Smooth muscle cell (in vitro differentiated cells): ENCODE results near the gene PIK3R4. TPM values are rescaled to one million over a fixed set of nuclear protein-coding genes. Genes with fewer than 3 reads are reported as not detected.

ENCODE experiments used
- DNase-seq: peaks from one replicate; lab custom pipeline; 2025; ENCODE audit not compliant: unreplicated experiment; lab: John Stamatoyannopoulos, UW
- H2AFZ ChIP-seq: fragments of 200-600 bp; sonication (generic); 2 replicates; pipeline ENCODE4 v1.6.0; 2016; ENCODE audit warnings: antibody characterized with exemption, low read depth, mild to moderate bottlenecking
- H3F3A ChIP-seq: fragments of 200-600 bp; sonication (generic); 2 replicates; pipeline ENCODE4 v1.6.0; 2017; ENCODE audit warnings: antibody characterized with exemption, low read depth
- H3K27ac ChIP-seq: fragments of 200-600 bp; sonication (generic); 2 replicates; pipeline ENCODE4 v1.5.1; 2016; ENCODE audit warnings: low read depth, mild to moderate bottlenecking
- H3K27me3 ChIP-seq: fragments of 200-600 bp; sonication (generic); 2 replicates; pipeline ENCODE4 v1.6.1; 2016; ENCODE audit warnings: low read depth, mild to moderate bottlenecking
- H3K36me3 ChIP-seq: fragments of 200-600 bp; sonication (generic); 2 replicates; pipeline ENCODE4 v1.5.1; 2016; ENCODE audit warnings: low read depth
- H3K4me1 ChIP-seq: fragments of 200-600 bp; sonication (generic); 2 replicates; pipeline ENCODE4 v1.5.1; 2016; ENCODE audit warnings: low read depth
- H3K4me2 ChIP-seq: fragments of 200-600 bp; sonication (generic); 2 replicates; pipeline ENCODE4 v1.6.0; 2016; ENCODE audit warnings: mild to moderate bottlenecking
- H3K4me3 ChIP-seq: fragments of 200-600 bp; sonication (generic); 2 replicates; pipeline ENCODE4 v1.5.1; 2016; ENCODE audit warnings: mild to moderate bottlenecking
- H3K79me2 ChIP-seq: fragments of 200-600 bp; sonication (generic); 2 replicates; pipeline ENCODE4 v1.6.0; 2016; ENCODE audit warnings: low read depth, mild to moderate bottlenecking
- H3K9ac ChIP-seq: fragments of 200-600 bp; sonication (generic); 2 replicates; pipeline ENCODE4 v1.6.0; 2016; ENCODE audit warnings: low read depth
- H3K9me3 ChIP-seq: fragments of 200-600 bp; sonication (generic); replicated peaks from 2 replicates; pipeline ENCODE4 v1.5.1; 2016; ENCODE audit warnings: low read depth
- H4K20me1 ChIP-seq: fragments of 200-600 bp; sonication (generic); 2 replicates; pipeline ENCODE4 v1.6.0; 2016; ENCODE audit warnings: low read depth
- WGBS: methylation state at CpG from one replicate; pipeline ENCODE4 v1.1.7; 2016; ENCODE audit warnings: low lambda C conversion rate; 5-methylcytosine and 5-hydroxymethylcytosine counted together
- polyA plus RNA-seq: library from polyadenylated mRNA; unstranded; fragments of >200 nt; fragmentation: Nextera tagmentation; extraction: Ambion mirVana; gene quantifications from 2 replicates; pipeline ENCODE4 v1.2.1, GENCODE V29; 2016
- total RNA-seq: library from RNA; depleted of rRNA; stranded (reverse); fragments of >200 nt; gene quantifications from 2 replicates; pipeline ENCODE4 v1.2.3, GENCODE V29; 2014
- TF ChIP-seq, protein P1 (sequence below): fragments of 200-600 bp; sonication (generic); IDR thresholded peaks from 2 replicates; pipeline ENCODE4 v1.5.1; 2017; ENCODE audit warnings: borderline replicate concordance, mild to moderate bottlenecking, antibody characterized with exemption; ENCODE audit not compliant: insufficient read depth, poor library complexity, severe bottlenecking

The PIK3R4 gene
- total and polyA plus RNA-seq, 2 experiments from 2014 or later = 18.3 to 46.4 TPM

DNA sequence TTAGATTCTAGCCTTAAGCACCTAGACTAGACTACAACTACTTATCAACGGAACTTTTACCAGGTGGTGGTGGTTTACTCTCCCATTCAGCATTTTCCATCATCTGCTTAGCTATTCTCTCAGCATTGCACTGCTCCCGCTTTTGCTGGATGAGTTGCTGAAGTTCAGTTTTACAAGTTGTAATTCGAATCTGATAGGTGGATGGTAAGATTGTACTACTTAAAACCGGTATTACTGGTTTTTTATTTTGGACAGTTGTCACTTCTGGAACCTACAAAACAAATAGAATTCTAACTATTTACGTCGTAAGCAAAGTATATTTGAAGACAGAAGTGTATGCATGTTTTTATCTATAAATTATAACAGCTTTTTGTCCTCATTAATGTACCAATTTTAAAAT, 41.1 kb downstream of the PIK3R4 start:
- Histone ChIP-seq H2AFZ (no peak overlapping the region), H3K4me3 (no peak overlapping the region), H3K27me3 (no peaks in the 10 kb centered on the region), H3K36me3 (peaks cover 14% of the 10 kb centered on the region), H3K27ac (no peak overlapping the region), H3K4me1 (no peaks in the 10 kb centered on the region), H3K79me2 (no peaks in the 10 kb centered on the region), H3K9ac (no peak overlapping the region), H3K9me3 (no peaks in the 10 kb centered on the region), H3F3A (no peaks in the 10 kb centered on the region), H4K20me1 (no peaks in the 10 kb centered on the region), H3K4me2 (no peak overlapping the region)
- no peak for DNase-seq
- TF ChIP-seq, protein P1, sequence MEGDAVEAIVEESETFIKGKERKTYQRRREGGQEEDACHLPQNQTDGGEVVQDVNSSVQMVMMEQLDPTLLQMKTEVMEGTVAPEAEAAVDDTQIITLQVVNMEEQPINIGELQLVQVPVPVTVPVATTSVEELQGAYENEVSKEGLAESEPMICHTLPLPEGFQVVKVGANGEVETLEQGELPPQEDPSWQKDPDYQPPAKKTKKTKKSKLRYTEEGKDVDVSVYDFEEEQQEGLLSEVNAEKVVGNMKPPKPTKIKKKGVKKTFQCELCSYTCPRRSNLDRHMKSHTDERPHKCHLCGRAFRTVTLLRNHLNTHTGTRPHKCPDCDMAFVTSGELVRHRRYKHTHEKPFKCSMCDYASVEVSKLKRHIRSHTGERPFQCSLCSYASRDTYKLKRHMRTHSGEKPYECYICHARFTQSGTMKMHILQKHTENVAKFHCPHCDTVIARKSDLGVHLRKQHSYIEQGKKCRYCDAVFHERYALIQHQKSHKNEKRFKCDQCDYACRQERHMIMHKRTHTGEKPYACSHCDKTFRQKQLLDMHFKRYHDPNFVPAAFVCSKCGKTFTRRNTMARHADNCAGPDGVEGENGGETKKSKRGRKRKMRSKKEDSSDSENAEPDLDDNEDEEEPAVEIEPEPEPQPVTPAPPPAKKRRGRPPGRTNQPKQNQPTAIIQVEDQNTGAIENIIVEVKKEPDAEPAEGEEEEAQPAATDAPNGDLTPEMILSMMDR = no peak
- WGBS = 59% methylated on average over 6 of the region's 6 CpGs

DNA sequence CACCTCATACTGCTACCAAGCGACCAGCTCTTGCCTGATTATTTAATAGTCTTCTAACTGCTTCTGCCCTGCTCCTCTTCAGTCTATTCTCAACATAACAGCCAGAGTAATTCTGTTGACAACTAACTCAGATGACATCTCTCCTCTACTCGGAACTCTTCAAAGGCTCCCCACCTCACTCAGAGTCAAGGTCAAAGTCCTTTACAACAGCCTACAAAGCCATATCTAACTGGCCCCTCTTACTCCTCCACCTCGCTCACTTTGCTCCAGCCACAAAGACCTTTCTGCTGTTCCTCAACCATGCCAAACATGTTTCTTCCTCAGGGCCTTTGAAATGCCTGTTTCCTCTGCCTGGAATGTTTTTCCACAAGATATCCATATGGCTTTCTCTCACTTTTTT, 43.6 kb downstream of the PIK3R4 start:
- no peak for DNase-seq
- WGBS = 93% methylated on average over 3 of the region's 3 CpGs
- H3K9ac ChIP-seq = no peak overlapping the region

DNA sequence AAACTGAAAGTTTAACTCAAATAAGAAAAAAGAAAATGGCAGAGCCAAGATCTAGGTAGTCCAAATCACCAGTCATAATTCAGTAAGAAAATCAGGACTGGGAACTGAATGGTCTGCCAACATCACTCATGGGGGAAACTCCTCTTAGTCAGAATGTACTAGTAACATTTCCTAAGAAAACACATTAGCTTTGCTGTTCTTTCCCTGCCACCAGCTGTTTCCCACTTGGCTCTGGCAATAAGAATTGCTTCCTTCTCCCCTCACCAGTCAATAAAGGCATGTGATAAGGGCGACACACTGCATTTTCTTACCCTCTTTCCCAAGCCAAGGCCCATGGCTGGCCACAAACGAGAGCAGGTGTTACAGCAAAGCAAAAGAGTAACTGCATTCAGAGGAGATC, 46.1 kb downstream of the PIK3R4 start:
- Histone ChIP-seq H3K9me3 (no peaks in the 10 kb centered on the region), H3F3A (no peaks in the 10 kb centered on the region), H4K20me1 (no peaks in the 10 kb centered on the region), H3K4me2 (no peak overlapping the region), H3K27ac (no peak overlapping the region), H3K79me2 (no peaks in the 10 kb centered on the region), H3K27me3 (no peaks in the 10 kb centered on the region), H2AFZ (no peak overlapping the region), H3K36me3 (peaks cover 10% of the 10 kb centered on the region), H3K4me3 (no peak overlapping the region), H3K9ac (no peak overlapping the region), H3K4me1 (no peaks in the 10 kb centered on the region)
- WGBS = 98% methylated on average over 2 of the region's 2 CpGs
- TF ChIP-seq, protein P1 = no peak
- DNase-seq = no peak

More for the DNA sequence above, 43.6 kb downstream of the PIK3R4 start:
- Histone ChIP-seq H3K4me2 (no peak overlapping the region), H3K27me3 (no peaks in the 10 kb centered on the region), H3K9me3 (no peaks in the 10 kb centered on the region), H3K4me3 (no peak overlapping the region), H3F3A (no peaks in the 10 kb centered on the region), H3K36me3 (peaks cover 10% of the 10 kb centered on the region), H3K79me2 (no peaks in the 10 kb centered on the region), H3K4me1 (no peaks in the 10 kb centered on the region), H2AFZ (no peak overlapping the region), H4K20me1 (no peaks in the 10 kb centered on the region), H3K27ac (no peak overlapping the region)
- TF ChIP-seq, protein P1 = no peak

DNA sequence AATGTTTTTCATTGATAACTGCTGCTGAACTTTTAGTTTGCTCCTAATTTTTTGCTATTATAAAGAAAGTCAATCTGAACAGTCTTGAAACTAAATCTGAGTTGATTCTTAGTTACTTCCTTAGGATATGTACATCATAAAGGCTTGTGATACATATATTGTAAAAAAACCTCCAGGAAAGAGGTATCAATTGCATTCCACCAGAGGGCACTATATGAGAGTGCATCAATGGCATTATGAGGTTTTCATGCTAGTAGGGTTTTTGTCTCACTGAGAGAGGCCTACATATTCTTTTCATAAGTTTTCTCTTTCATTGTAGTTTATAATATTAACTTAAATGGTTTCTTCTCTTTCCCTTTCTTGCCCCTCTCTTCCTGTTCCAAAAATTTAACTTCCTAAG, 46.9 kb downstream of the PIK3R4 start:
- Histone ChIP-seq H3K4me2 (no peak overlapping the region), H3K9me3 (no peaks in the 10 kb centered on the region), H3K4me1 (no peaks in the 10 kb centered on the region), H2AFZ (no peak overlapping the region), H3K27me3 (no peaks in the 10 kb centered on the region), H3F3A (no peaks in the 10 kb centered on the region), H4K20me1 (no peaks in the 10 kb centered on the region), H3K27ac (no peak overlapping the region), H3K36me3 (peaks cover 10% of the 10 kb centered on the region), H3K9ac (no peak overlapping the region), H3K4me3 (no peak overlapping the region), H3K79me2 (no peaks in the 10 kb centered on the region)
- TF ChIP-seq, protein P1 = peak; percentile 43
- no peak for DNase-seq
